Measurements from ENCODE around the gene TRPM2.

DNA sequence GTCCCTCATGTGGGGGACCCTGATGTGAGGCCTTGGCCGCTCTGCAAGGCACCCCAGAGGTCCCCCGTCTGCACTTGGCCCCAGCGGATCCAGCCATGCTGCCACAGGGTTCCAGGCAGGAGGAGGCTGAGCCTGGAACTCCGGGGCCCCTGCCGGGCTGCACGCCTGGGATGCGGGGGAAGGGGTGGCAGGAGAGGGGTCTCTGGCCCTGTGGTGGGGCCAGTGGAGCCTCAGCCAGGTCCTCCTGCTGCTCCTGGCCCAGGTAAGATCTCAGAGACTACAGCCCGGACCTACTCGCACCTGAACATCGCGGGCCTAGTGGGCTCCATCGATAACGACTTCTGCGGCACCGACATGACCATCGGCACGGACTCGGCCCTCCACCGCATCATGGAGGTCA is 40.7 kb upstream of the TRPM2 start:
- TF ChIP-seq, protein P1, sequence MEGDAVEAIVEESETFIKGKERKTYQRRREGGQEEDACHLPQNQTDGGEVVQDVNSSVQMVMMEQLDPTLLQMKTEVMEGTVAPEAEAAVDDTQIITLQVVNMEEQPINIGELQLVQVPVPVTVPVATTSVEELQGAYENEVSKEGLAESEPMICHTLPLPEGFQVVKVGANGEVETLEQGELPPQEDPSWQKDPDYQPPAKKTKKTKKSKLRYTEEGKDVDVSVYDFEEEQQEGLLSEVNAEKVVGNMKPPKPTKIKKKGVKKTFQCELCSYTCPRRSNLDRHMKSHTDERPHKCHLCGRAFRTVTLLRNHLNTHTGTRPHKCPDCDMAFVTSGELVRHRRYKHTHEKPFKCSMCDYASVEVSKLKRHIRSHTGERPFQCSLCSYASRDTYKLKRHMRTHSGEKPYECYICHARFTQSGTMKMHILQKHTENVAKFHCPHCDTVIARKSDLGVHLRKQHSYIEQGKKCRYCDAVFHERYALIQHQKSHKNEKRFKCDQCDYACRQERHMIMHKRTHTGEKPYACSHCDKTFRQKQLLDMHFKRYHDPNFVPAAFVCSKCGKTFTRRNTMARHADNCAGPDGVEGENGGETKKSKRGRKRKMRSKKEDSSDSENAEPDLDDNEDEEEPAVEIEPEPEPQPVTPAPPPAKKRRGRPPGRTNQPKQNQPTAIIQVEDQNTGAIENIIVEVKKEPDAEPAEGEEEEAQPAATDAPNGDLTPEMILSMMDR (IDR thresholded peaks at IDR 0.05), result no peak
- TF ChIP-seq POLR2A (IDR thresholded peaks at IDR 0.05), result no peak
